ENCODE measurements around the gene CD19. TPM values are rescaled to one million over a fixed set of nuclear protein-coding genes. Genes with fewer than 3 reads are reported as not detected.

CD19 gene
- polyA plus RNA-seq, 1 experiment = not detected

GRCh38 chr16:28987170-28987853, 55.5 kb downstream of the CD19 start:
- POLR2A ChIA-PET = no interaction called here
- DNase-seq (ENCODE audit: low read depth, low spot score) = no peak

More at GRCh38 chr16:28987170-28987853, 55.5 kb downstream of the CD19 start:
- CTCF ChIA-PET = interaction anchor here (1.1 kb wide), 1 partner anchor 12 kb away, joined by 4 read pairs; no protein-coding TSS in a partner anchor
- H3K4me3 ChIP-seq (ENCODE audit: low read depth, low read length) = no peak overlapping the region
- H3K9me3 ChIP-seq (ENCODE audit: control insufficient read depth, insufficient read depth, low read length) = peaks cover 14% of the 10 kb centered on the region
- H3K27ac ChIP-seq (ENCODE audit: low read depth, low read length) = no peak overlapping the region
- no peaks in the 10 kb centered on the region for H3K27me3 ChIP-seq (ENCODE audit: control insufficient read depth, insufficient read depth, low read length)
- TF ChIP-seq CTCF (IDR thresholded peaks at IDR 0.05; ENCODE audit: low read depth, low read length) = no peak

Other genes starting within 250 kb of the CD19 start
- gene EIF3C, start 220.5 kb upstream of the CD19 start, polyA plus RNA-seq (2011; rRNA removed) = 223 and 265 TPM in 2 replicates
- gene NPIPB9, start 180.2 kb upstream of the CD19 start, polyA plus RNA-seq (2011; rRNA removed) = 0.16 and 0.35 TPM in 2 replicates
- gene ATXN2L, start 109.0 kb upstream of the CD19 start, polyA plus RNA-seq (2011; rRNA removed) = 19.7 and 27.5 TPM in 2 replicates
- 107 and 110 TPM in 2 replicates for gene TUFM, start 85.6 kb upstream of the CD19 start, polyA plus RNA-seq (2011; rRNA removed)
- 12.2 and 13.8 TPM in 2 replicates for gene SH2B1, start 68.1 kb upstream of the CD19 start, polyA plus RNA-seq (2011; rRNA removed)
- gene ATP2A1, start 53.5 kb upstream of the CD19 start, polyA plus RNA-seq (2011; rRNA removed) = 0.22 and 0.50 TPM in 2 replicates
- 9.0 and 11.7 TPM in 2 replicates for gene RABEP2, start 6.7 kb upstream of the CD19 start, polyA plus RNA-seq (2011; rRNA removed)
- gene NFATC2IP, start 19.0 kb downstream of the CD19 start, polyA plus RNA-seq (2011; rRNA removed) = 20.7 and 22.3 TPM in 2 replicates
- 21.9 and 23.6 TPM in 2 replicates for gene SPNS1, start 42.8 kb downstream of the CD19 start, polyA plus RNA-seq (2011; rRNA removed)
- gene LAT, start 53.1 kb downstream of the CD19 start, polyA plus RNA-seq (2011; rRNA removed) = 2.6 and 2.9 TPM in 2 replicates

All from AG04450 (cell line).